ENCODE data around the gene CASP4. TPM values are rescaled to one million over a fixed set of nuclear protein-coding genes. Genes with fewer than 3 reads are reported as not detected.
A peak's percentile ranks its signal among the peaks of the same experiment; 100 is the strongest.

Gene CASP4
- total and polyA plus RNA-seq, 7 donors, result 5.5 to 113 (median 11.8) TPM

DNA sequence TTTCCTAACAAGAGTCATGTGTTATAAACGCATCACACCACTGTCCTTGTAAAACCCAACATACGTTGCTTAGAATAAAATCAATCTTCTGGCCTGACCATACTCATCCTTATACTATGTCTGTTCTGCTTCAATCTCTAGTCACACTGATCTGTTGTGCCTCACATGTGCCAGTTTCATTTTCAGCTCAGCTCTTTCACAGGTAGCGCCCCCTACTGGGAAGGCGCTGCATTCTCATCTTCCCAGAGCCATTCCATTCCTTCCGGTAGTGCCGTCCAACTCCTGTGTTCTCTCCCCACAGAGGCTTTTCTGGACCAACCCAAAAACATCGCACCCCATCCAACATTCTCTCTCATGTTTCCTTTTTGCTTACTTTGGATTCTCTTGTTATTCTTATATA is 32.4 kb upstream of the CASP4 start:
- no peaks in the 10 kb centered on the region for H3K4me1 ChIP-seq
- no peaks in the 10 kb centered on the region for H3K27me3 ChIP-seq (ENCODE audit: insufficient read depth in 3 of 3, low read length in 2 of 3)
- TF ChIP-seq, protein P1, sequence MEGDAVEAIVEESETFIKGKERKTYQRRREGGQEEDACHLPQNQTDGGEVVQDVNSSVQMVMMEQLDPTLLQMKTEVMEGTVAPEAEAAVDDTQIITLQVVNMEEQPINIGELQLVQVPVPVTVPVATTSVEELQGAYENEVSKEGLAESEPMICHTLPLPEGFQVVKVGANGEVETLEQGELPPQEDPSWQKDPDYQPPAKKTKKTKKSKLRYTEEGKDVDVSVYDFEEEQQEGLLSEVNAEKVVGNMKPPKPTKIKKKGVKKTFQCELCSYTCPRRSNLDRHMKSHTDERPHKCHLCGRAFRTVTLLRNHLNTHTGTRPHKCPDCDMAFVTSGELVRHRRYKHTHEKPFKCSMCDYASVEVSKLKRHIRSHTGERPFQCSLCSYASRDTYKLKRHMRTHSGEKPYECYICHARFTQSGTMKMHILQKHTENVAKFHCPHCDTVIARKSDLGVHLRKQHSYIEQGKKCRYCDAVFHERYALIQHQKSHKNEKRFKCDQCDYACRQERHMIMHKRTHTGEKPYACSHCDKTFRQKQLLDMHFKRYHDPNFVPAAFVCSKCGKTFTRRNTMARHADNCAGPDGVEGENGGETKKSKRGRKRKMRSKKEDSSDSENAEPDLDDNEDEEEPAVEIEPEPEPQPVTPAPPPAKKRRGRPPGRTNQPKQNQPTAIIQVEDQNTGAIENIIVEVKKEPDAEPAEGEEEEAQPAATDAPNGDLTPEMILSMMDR (IDR thresholded peaks at IDR 0.05), result peak; percentile 34
- no peak overlapping the region for H3K27ac ChIP-seq
- H3K9me3 ChIP-seq, result no peaks in the 10 kb centered on the region
- ATAC-seq, result no peak
- no peak for DNase-seq
- intact Hi-C loops (cut with DNase I), result no loop called here
- H3K4me3 ChIP-seq, result no peak overlapping the region
- no peaks in the 10 kb centered on the region for H3K36me3 ChIP-seq (ENCODE audit: insufficient read depth in 1 of 2, low read depth in 1 of 2)
- WGBS, 3 donors, result 73 to 86% (median 78%) methylated on average over 7 of the region's 7 CpGs

DNA sequence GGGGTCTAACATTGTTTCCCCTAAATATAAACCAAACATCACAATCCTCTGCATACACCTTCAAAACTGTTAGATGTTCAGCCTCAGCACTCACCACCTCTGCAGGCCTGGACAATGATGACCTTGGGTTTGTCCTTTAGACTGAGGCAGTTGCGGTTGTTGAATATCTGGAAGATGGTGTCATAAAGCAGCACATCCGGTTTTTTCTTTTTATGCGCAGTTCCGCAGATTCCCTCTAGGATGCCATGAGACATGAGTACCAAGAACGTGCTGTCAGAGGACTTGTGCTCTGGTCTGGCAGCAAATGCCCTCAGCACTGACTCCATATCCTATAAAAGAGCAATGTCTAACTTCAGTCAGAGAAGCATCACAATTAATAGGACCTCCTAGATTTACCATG is 31.8 kb upstream of the CASP4 start:
- 83 to 88% (median 88%) methylated on average over 5 of the region's 5 CpGs for WGBS, 3 donors
- TF ChIP-seq, protein P1 (IDR thresholded peaks at IDR 0.05), result no peak
- H3K27me3 ChIP-seq (ENCODE audit: insufficient read depth in 3 of 3, low read length in 2 of 3), result no peaks in the 10 kb centered on the region
- no peak overlapping the region for H3K4me3 ChIP-seq
- no peaks in the 10 kb centered on the region for H3K36me3 ChIP-seq (ENCODE audit: insufficient read depth in 1 of 2, low read depth in 1 of 2)
- intact Hi-C loops (cut with DNase I), result no loop called here
- no peaks in the 10 kb centered on the region for H3K9me3 ChIP-seq
- no peaks in the 10 kb centered on the region for H3K4me1 ChIP-seq
- H3K27ac ChIP-seq, result no peak overlapping the region
- no peak for ATAC-seq
- no peak for DNase-seq

DNA sequence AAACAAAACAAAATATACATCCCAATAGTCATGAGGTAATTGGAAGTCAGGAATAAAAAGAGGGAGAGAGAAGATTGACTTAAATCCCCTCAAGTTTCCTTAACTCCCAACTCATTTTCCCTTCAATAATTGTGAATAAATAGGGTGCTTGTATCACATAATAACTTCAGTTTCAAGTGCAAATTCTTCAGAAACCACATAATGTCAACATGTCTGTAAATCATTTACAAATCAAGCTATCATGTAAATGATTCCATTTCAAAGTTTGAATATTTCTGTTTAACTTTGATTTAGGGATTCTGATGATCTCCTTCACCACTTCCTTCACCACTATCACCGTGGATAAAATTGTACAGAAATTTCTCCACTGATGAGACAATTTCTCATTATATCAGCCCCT is 31.3 kb upstream of the CASP4 start:
- no peaks in the 10 kb centered on the region for H3K9me3 ChIP-seq
- no peak for DNase-seq
- TF ChIP-seq, protein P1 (IDR thresholded peaks at IDR 0.05), result no peak
- H3K4me1 ChIP-seq, result no peaks in the 10 kb centered on the region
- intact Hi-C loops (cut with DNase I), result no loop called here
- no peak overlapping the region for H3K27ac ChIP-seq
- WGBS, 3 donors, result 77 to 93% (median 90%) methylated on average over 1 of the region's 1 CpG
- no peaks in the 10 kb centered on the region for H3K27me3 ChIP-seq (ENCODE audit: insufficient read depth in 3 of 3, low read length in 2 of 3)
- H3K4me3 ChIP-seq, result no peak overlapping the region
- no peaks in the 10 kb centered on the region for H3K36me3 ChIP-seq (ENCODE audit: insufficient read depth in 1 of 2, low read depth in 1 of 2)
- ATAC-seq, result no peak

DNA sequence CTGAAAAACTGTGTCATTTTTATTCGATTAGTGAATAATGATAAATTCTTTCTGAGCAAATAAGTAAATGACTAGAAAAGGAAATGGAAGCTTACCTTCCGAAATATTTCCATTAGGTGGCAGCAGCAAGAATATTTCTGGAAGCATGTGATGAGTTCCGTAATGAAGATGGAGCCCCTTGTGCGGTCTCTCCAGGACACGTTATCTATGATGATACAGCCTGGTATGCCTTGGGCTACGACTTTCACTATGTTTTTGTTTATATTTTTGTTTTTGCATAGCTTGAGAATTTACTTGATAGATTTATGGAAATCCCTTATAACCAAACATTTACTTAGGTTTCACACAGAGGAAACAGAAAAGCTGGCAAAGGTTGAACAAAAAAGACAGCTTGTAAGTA is 28.9 kb upstream of the CASP4 start:
- 79 to 90% (median 82%) methylated on average over 6 of the region's 6 CpGs for WGBS, 3 donors
- TF ChIP-seq, protein P1 (IDR thresholded peaks at IDR 0.05), result no peak
- Histone ChIP-seq H3K36me3 (ENCODE audit: insufficient read depth in 1 of 2, low read depth in 1 of 2) (no peaks in the 10 kb centered on the region), H3K27ac (no peak overlapping the region), H3K4me3 (no peak overlapping the region), H3K9me3 (no peaks in the 10 kb centered on the region), H3K27me3 (ENCODE audit: insufficient read depth in 3 of 3, low read length in 2 of 3) (no peaks in the 10 kb centered on the region), H3K4me1 (no peaks in the 10 kb centered on the region)
- intact Hi-C loops (cut with DNase I), result no loop called here
- no peak for ATAC-seq
- no peak for DNase-seq

DNA sequence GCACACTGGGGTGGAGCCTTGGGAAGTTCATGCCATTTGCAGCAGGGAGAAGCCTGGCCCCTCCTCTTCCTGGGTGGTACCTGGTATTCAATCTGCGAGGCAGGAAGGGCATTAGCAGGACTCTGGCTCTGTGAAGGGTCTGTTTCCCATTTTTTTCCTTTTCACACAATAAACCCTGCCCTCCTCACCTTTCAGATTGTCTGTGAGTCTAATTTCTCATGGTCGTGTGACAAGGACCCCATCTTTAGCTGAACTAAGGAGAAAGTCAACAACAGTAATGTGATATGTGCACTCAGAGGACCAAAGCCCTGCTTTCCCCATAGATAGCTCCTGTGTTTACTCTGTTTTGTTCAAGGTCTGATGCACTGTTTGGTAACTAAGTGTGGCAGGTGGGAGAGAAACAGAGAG is 26.6 kb upstream of the CASP4 start:
- Histone ChIP-seq H3K9me3 (no peaks in the 10 kb centered on the region), H3K27me3 (ENCODE audit: insufficient read depth in 3 of 3, low read length in 2 of 3) (no peaks in the 10 kb centered on the region), H3K27ac (no peak overlapping the region), H3K36me3 (ENCODE audit: insufficient read depth in 1 of 2, low read depth in 1 of 2) (no peaks in the 10 kb centered on the region), H3K4me1 (no peaks in the 10 kb centered on the region), H3K4me3 (no peak overlapping the region)
- 46 to 55% (median 48%) methylated on average over 2 of the region's 2 CpGs for WGBS, 3 donors
- TF ChIP-seq, protein P1 (IDR thresholded peaks at IDR 0.05), result no peak
- ATAC-seq (no peak), DNase-seq (no peak)
- intact Hi-C loops (cut with DNase I), result no loop called here
